Stimulated activated memory B cell treated with anti-CD40 and anti-IgM and Interleukin-4, amounts not matched to agents 10 μg/mL and 1 μg/mL and 100 μg/mL, for 72 hours (primary cell): ENCODE results near the gene THUMPD1.
A peak's percentile ranks its signal among the peaks of the same experiment; 100 is the strongest.
"Not testable (repeated sequence)": the region's sequence is repeated elsewhere in the genome, so short reads cannot be mapped to it uniquely, and the experiment has no call there.

Source experiments
- ATAC-seq: fragments of 150-1000 bp; cut with Tn5 transposase; 2 replicates; pipeline ENCODE4 v1.10.0; 2021
- H3K27ac Mint-ChIP-seq: one replicate; pipeline ENCODE4 v1.8.0; 2022; ENCODE audit warnings: mild to moderate bottlenecking, mixed read lengths
- H3K27me3 Mint-ChIP-seq: one replicate; pipeline ENCODE4 v1.8.0; 2022; ENCODE audit warnings: mixed read lengths
- H3K36me3 Mint-ChIP-seq: one replicate; pipeline ENCODE4 v1.8.0; 2022; ENCODE audit warnings: mixed read lengths
- H3K4me1 Mint-ChIP-seq: one replicate; pipeline ENCODE4 v1.8.0; 2022; ENCODE audit warnings: mixed read lengths
- H3K4me3 Mint-ChIP-seq: one replicate; pipeline ENCODE4 v1.8.0; 2022; ENCODE audit warnings: mild to moderate bottlenecking, moderate library complexity, mixed read lengths
- H3K9me3 Mint-ChIP-seq: one replicate; pipeline ENCODE4 v1.8.0; 2022; ENCODE audit warnings: mixed read lengths

Gene THUMPD1, protein sequence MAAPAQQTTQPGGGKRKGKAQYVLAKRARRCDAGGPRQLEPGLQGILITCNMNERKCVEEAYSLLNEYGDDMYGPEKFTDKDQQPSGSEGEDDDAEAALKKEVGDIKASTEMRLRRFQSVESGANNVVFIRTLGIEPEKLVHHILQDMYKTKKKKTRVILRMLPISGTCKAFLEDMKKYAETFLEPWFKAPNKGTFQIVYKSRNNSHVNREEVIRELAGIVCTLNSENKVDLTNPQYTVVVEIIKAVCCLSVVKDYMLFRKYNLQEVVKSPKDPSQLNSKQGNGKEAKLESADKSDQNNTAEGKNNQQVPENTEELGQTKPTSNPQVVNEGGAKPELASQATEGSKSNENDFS

GRCh38 chr16:20741554-20742285, at the start of gene THUMPD1:
Gene THUMPD1 (minus strand): TSS chr16:20741818. CDS start chr16:20741739, 79 bp downstream.
- ATAC-seq = peak; percentile 98
- Mint-ChIP-seq H3K36me3 (peaks cover 5% of the 10 kb centered on the region), H3K27me3 (no peaks in the 10 kb centered on the region)

DNA sequence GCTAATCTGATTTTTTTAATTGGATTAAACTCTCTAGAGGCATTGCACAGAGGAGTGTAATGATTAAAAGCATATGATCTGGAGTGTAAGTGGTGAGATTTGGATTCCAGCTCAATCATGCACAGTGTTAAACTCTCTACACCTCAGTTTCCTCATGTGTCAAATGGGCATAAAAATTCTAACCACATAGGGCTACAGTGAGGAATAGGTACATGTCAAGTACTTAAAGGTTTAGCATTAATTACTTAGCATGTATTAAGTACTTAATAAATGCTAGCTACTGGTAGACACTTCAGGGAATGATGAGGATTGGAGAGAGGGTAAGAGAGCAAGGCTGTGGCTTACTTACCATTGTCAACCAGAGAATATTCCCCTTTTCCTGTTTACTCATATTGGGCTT, 47.5 kb upstream of the THUMPD1 start:
- Mint-ChIP-seq H3K4me1 (no peaks in the 10 kb centered on the region), H3K4me3 (no peak overlapping the region), H3K27me3 (no peaks in the 10 kb centered on the region), H3K9me3 (no peaks in the 10 kb centered on the region), H3K36me3 (no peaks in the 10 kb centered on the region), H3K27ac (no peak overlapping the region)
- no peak for ATAC-seq

More at GRCh38 chr16:20741554-20742285, at the start of gene THUMPD1:
- Mint-ChIP-seq H3K4me1 (peaks cover 29% of the 10 kb centered on the region), H3K27ac (peak within 1 kb of the TSS; percentile 93), H3K9me3 (no peaks in the 10 kb centered on the region), H3K4me3 (peak within 1 kb of the TSS; percentile 96)

DNA sequence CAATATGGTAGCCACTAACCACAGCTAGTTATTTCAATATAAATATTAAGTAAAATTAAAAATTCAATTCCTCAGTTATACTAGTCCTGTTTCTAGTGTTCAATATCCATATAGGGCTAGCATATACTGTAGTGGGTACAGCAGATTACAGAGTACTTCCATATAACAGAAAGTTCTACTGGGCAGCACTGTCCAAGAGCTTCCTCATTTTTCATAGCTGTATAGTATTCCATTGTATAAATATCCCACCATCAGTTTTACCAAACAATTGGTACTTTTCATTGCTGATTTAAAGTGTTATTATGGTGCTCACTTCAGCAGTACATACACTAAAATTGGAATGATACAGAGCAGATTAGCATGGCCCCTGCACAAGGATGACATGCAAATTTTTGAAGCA, 42.6 kb upstream of the THUMPD1 start:
- H3K27me3 Mint-ChIP-seq = no peaks in the 10 kb centered on the region
- no peaks in the 10 kb centered on the region for H3K36me3 Mint-ChIP-seq
- no peak overlapping the region for H3K4me3 Mint-ChIP-seq
- no peaks in the 10 kb centered on the region for H3K9me3 Mint-ChIP-seq
- H3K27ac Mint-ChIP-seq = no peak overlapping the region
- ATAC-seq = no peak
- H3K4me1 Mint-ChIP-seq = no peaks in the 10 kb centered on the region

GRCh38 chr16:20782470-20782869, 40.9 kb upstream of the THUMPD1 start:
- no peak for ATAC-seq
- Mint-ChIP-seq H3K27me3 (no peaks in the 10 kb centered on the region), H3K27ac (no peak overlapping the region), H3K36me3 (no peaks in the 10 kb centered on the region), H3K4me1 (no peaks in the 10 kb centered on the region), H3K4me3 (no peak overlapping the region), H3K9me3 (no peaks in the 10 kb centered on the region)

GRCh38 chr16:20781697-20782096, 40.1 kb upstream of the THUMPD1 start:
- no peaks in the 10 kb centered on the region for H3K4me1 Mint-ChIP-seq
- no peak for ATAC-seq
- no peaks in the 10 kb centered on the region for H3K27me3 Mint-ChIP-seq
- H3K4me3 Mint-ChIP-seq = no peak overlapping the region
- no peaks in the 10 kb centered on the region for H3K36me3 Mint-ChIP-seq
- H3K9me3 Mint-ChIP-seq = no peaks in the 10 kb centered on the region
- no peak overlapping the region for H3K27ac Mint-ChIP-seq

DNA sequence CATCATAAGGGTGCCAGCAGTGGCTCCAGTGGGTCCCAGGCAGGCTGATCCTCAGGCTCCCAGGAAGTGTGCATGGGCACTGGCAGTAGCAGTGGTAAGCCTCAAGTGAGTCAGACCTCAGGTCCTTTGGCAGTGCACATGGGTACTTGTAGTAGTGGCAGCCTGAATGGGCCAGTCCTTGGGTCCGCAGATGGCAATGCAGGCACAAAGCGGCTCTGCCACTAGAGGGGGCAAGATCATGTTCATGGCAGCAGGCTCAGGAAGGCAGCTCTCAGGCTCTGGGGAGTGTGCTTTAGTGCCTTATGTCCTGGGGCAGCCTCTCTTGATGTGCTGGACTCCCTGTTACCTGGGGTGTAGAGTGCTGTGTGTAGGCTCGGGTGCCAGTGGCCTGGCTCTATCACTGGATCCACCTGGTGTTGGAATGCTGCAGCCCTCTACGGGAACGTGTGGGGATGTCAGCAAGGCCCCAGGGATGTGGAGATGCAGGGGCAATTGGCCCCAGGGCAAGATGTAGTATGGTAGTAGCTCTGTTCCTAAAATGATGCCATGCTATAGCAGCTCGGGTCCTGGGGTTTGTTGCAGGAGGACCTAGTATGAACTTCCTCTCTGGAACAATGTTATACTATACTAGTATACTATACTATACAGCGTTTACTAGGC, 33.2 kb upstream of the THUMPD1 start:
- Mint-ChIP-seq H3K27ac (no peak overlapping the region), H3K9me3 (no peaks in the 10 kb centered on the region), H3K4me1 (no peaks in the 10 kb centered on the region), H3K27me3 (no peaks in the 10 kb centered on the region), H3K36me3 (no peaks in the 10 kb centered on the region), H3K4me3 (no peak overlapping the region)
- ATAC-seq = peak; percentile 61

- no peak overlapping the region for H3K27ac Mint-ChIP-seq
- no peak overlapping the region for H3K4me3 Mint-ChIP-seq
- ATAC-seq = no peak
- no peaks in the 10 kb centered on the region for H3K36me3 Mint-ChIP-seq
- no peaks in the 10 kb centered on the region for H3K27me3 Mint-ChIP-seq
- H3K4me1 Mint-ChIP-seq = no peaks in the 10 kb centered on the region
- H3K9me3 Mint-ChIP-seq = no peaks in the 10 kb centered on the region
Observed at GRCh38 chr16:20773679-20774078, 32.1 kb upstream of the THUMPD1 start.

DNA sequence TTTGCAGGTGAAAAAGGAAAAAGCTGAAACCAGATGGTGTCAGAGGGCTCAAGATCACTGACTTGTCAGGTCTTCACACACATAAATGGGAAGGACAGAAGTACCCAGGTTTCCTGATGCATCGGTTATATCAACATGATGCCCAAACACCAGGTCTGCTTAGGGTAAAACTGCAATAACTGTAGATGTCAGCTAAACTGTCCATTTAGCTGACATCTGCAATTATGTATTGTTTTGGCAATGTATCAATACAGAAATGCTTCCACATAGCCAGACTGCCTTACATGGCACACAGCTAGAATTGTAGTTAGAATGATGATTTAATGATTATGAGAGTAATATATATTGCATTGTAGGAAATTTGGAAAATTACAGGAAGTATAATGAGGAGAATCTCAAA, 27.2 kb upstream of the THUMPD1 start:
- Mint-ChIP-seq H3K27ac (no peak overlapping the region), H3K9me3 (no peaks in the 10 kb centered on the region), H3K27me3 (no peaks in the 10 kb centered on the region), H3K4me1 (peaks cover 5% of the 10 kb centered on the region), H3K36me3 (no peaks in the 10 kb centered on the region), H3K4me3 (no peak overlapping the region)
- ATAC-seq = no peak

GRCh38 chr16:20768121-20768520, 26.5 kb upstream of the THUMPD1 start:
- H3K9me3 Mint-ChIP-seq = no peaks in the 10 kb centered on the region
- ATAC-seq = no peak
- H3K27me3 Mint-ChIP-seq = no peaks in the 10 kb centered on the region
- no peaks in the 10 kb centered on the region for H3K36me3 Mint-ChIP-seq
- no peak overlapping the region for H3K4me3 Mint-ChIP-seq
- no peak overlapping the region for H3K27ac Mint-ChIP-seq
- peaks cover 12% of the 10 kb centered on the region for H3K4me1 Mint-ChIP-seq

DNA sequence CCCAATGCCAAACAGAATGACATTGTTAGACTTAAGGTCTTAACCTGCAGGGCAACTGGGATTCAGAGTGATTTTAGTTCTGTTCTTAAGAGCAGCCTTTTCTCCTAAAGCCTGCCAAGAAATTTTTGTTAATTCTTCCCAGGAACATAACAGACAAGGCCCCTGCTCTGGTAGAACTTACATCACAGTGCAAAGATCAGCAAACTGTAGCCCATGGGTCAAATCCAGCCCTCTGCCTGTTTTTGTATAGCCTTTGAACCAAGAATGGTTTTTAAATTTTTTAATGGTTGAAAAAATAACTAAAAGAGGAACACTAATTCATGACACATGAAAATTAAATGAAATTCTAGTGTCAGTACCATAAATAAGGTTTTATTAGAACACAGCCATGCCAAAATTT, 26.0 kb upstream of the THUMPD1 start:
- no peak overlapping the region for H3K4me3 Mint-ChIP-seq
- ATAC-seq = no peak
- H3K36me3 Mint-ChIP-seq = no peaks in the 10 kb centered on the region
- no peaks in the 10 kb centered on the region for H3K27me3 Mint-ChIP-seq
- peaks cover 16% of the 10 kb centered on the region for H3K4me1 Mint-ChIP-seq
- H3K9me3 Mint-ChIP-seq = peaks cover 2% of the 10 kb centered on the region
- H3K27ac Mint-ChIP-seq = no peak overlapping the region

DNA sequence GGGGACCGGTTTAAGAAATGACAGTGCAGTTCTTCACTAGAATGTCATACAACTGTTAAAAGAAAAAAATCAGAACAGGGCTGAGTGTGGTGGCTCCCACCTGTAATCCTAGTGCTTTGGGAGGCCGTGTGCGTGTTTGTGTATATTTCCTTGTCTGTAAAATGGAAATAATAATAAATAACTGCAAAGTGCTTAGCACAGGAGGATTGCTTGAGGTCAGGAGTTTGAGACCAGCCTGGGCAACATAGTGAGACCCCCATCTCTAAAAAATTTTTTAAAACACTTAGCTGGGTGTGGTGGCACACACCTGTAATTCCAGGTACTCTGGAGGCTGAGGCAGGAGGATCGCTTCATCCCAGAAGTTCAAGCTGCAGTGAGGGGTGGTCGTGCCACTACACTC, 24.7 kb upstream of the THUMPD1 start:
- Mint-ChIP-seq H3K27me3 (no peaks in the 10 kb centered on the region), H3K9me3 (peaks cover 6% of the 10 kb centered on the region), H3K4me3 (no peak overlapping the region), H3K36me3 (peaks cover 11% of the 10 kb centered on the region), H3K4me1 (peaks cover 16% of the 10 kb centered on the region), H3K27ac (no peak overlapping the region)
- no peak for ATAC-seq

DNA sequence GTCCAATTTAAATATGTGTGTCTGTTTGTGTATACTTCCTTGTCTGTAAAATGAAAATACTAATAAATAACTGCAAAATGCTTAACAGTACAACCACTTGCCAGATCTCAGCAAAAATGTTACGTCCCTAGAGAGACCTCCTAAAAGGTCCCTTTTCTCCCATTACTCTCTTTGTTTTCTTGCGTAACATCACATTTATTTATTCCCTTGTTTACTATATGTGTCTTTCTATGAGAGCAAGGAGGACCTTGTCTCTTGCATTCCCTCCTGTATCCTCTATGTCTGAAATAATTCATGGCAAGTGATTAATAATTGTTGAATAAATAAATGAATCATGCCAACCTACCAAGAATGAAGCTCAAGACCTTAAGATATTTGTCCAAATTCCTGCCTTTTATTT, 24.1 kb upstream of the THUMPD1 start:
- H3K9me3 Mint-ChIP-seq = peaks cover 6% of the 10 kb centered on the region
- H3K27me3 Mint-ChIP-seq = no peaks in the 10 kb centered on the region
- ATAC-seq = no peak
- H3K36me3 Mint-ChIP-seq = peaks cover 16% of the 10 kb centered on the region
- no peak overlapping the region for H3K4me3 Mint-ChIP-seq
- H3K27ac Mint-ChIP-seq = no peak overlapping the region
- peaks cover 16% of the 10 kb centered on the region for H3K4me1 Mint-ChIP-seq

DNA sequence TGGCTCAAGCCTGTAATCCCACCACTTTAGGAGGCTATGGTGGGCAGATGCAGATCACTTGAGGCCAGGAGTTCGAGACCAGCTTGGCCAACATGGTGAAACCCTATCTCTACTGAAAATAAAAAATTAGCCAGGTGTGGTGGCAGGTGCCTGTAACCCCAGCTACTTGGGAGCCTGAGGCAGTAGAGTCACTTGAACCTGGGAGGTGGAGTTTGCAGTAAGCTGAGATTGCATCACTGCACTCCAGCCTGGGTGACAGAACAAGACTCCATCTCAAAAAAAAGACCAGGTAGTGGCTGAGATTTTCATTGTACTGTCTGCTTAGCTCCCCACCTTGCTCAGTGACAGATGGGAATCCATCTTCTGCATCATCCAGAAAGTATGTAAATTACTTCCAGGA, 22.8 kb upstream of the THUMPD1 start:
- Mint-ChIP-seq H3K4me1 (peaks cover 16% of the 10 kb centered on the region), H3K27ac (peak overlapping the region; percentile 82), H3K36me3 (peaks cover 23% of the 10 kb centered on the region)
- ATAC-seq, H3K27me3 Mint-ChIP-seq, H3K4me3 Mint-ChIP-seq, H3K9me3 Mint-ChIP-seq: not testable (repeated sequence)

DNA sequence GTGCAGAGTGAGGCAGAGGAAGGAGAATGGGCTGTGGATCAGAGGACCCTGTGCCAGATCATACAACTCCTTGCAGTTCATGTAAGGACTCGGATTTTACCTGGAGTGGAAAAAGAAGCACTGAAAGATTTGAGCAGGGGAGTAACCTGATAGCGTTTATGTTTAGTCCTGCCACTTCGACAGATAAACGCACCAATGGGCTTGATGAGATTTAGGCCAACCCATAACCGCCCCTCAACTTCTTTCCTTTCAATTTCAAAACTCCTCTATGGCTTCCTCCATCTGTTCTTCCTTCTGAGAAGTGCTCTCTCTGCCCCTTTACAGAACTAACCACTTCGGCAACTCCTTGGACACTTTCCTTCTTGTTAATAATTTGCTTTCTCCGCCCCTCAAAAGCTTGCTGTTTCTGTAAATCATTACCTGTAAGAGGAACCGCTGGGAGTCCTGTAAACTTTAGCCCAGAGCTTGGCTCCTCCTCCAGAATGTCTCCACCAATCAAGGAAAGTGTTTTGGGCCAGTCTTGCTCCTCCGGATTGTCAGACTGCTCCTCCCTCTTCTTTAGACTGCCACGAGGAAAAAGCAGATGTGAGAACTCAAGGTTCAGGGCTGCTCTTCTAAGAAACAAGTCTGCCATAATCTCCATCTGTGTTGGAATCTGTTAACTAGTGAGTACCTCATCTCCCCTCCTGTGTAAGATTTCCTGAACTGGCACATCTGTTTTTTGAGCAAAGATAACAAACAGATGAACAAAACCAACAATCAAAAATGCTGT, 22.0 kb upstream of the THUMPD1 start, which contains the start of gene ACSM3:
ACSM3 (plus strand) TSS at position 554 of the 772 bp plus-strand sequence. CDS start 6,021 bp downstream, outside the sequence.
- Mint-ChIP-seq H3K27ac (peak within 1 kb of the TSS; percentile 82), H3K9me3 (peaks cover 6% of the 10 kb centered on the region), H3K4me3 (peak within 1 kb of the TSS; percentile 84), H3K4me1 (peaks cover 16% of the 10 kb centered on the region), H3K36me3 (peaks cover 23% of the 10 kb centered on the region), H3K27me3 (no peaks in the 10 kb centered on the region)
- peak; percentile 100 for ATAC-seq
